Fibroblast of villous mesenchyme (primary cell): ENCODE measurements around the gene C12orf57. TPM values are rescaled to one million over a fixed set of nuclear protein-coding genes. Genes with fewer than 3 reads are reported as not detected.

Experiments used
- DNase-seq: peaks from one replicate; pipeline ENCODE4 v3.0.0-alpha.2; 2010; ENCODE audit warnings: low read depth
- H3K4me3 ChIP-seq: 2 replicates; pipeline ENCODE4 v1.5.1; 2011; ENCODE audit warnings: low read depth, mild to moderate bottlenecking, low read length
- CTCF ChIP-seq: IDR thresholded peaks from 2 replicates; pipeline ENCODE4 v1.5.1; 2012; ENCODE audit warnings: low read depth, mild to moderate bottlenecking, low read length; ENCODE audit not compliant: insufficient read depth
- total RNA-seq: library from RNA; depleted of rRNA; stranded (reverse); fragments of >200 nt; gene quantifications from 2 replicates; pipeline ENCODE4 v1.2.3, GENCODE V29; 2012

The C12orf57 gene
- total RNA-seq, 1 donor: 96.7 TPM

- peak; percentile 61 for DNase-seq
- H3K4me3 ChIP-seq: peak within 1 kb of the TSS; percentile 71
- TF ChIP-seq CTCF: no peak
Measured at GRCh38 chr12:6914246-6914946, 29.4 kb upstream of the C12orf57 start, which contains the start of gene ENO2. TSS of gene ENO2 (plus strand) at chr12:6914580. CDS start at chr12:6915833, 1,253 bp downstream.

GRCh38 chr12:6914947-6915788 lies 28.7 kb upstream of the C12orf57 start:
- peak overlapping the region; percentile 71 for H3K4me3 ChIP-seq
- no peak for TF ChIP-seq CTCF
- no peak for DNase-seq

GRCh38 chr12:6915789-6916285 lies 28.0 kb upstream of the C12orf57 start:
- TF ChIP-seq CTCF: no peak
- H3K4me3 ChIP-seq: peak overlapping the region; percentile 10
- DNase-seq: no peak

- DNase-seq: no peak
- no peak overlapping the region for H3K4me3 ChIP-seq
- TF ChIP-seq CTCF: no peak
Measured at GRCh38 chr12:6916426-6917200, 27.2 kb upstream of the C12orf57 start.

- no peak for TF ChIP-seq CTCF
- DNase-seq: no peak
- H3K4me3 ChIP-seq: no peak overlapping the region
Measured at GRCh38 chr12:6917491-6918231, 26.2 kb upstream of the C12orf57 start.

- H3K4me3 ChIP-seq: no peak overlapping the region
- TF ChIP-seq CTCF: no peak
- DNase-seq: no peak
Measured at GRCh38 chr12:6919588-6919987, 24.2 kb upstream of the C12orf57 start.
